C4-2B (cell line): ENCODE results near the gene CREB5.

ENCODE experiments used
- CTCF ChIP-seq: fragments of 450-650 bp; conservative IDR thresholded peaks from 2 replicates; pipeline ENCODE4 v1.5.1; 2017; ENCODE audit warnings: mild to moderate bottlenecking
- ZFX ChIP-seq: fragments of 450-650 bp; IDR thresholded peaks from 2 replicates; pipeline ENCODE4 v1.6.1; 2017

- peak; percentile 13; the same call in 1 of the 2 replicates for TF ChIP-seq CTCF
- TF ChIP-seq ZFX = no peak
These were observed 396.6 kb downstream of the CREB5 start for GRCh38 chr7:28808796-28809533.
